WTC11 (cell line): ENCODE results near the gene HID1. TPM values are rescaled to one million over a fixed set of nuclear protein-coding genes. Genes with fewer than 3 reads are reported as not detected.

Experiments used
- ATAC-seq: fragments of 200-7000 bp; cut with Tn5 transposase; 2 replicates; pipeline ENCODE4 v1.10.0; 2021; ENCODE audit warnings: mild to moderate bottlenecking, moderate library complexity
- CTCF ChIA-PET: fragments of 300-600 bp; sonication (Branson Sonifier 250); formaldehyde crosslinking; loops from one replicate; lab custom pipeline; 2021; ENCODE audit warnings: antibody characterized with exemption; lab: Charles Lee
- POLR2A ChIA-PET: fragments of 350-600 bp; sonication (Branson Sonifier 250); formaldehyde crosslinking; loops from one replicate; lab custom pipeline; 2021; ENCODE audit warnings: antibody characterized with exemption; lab: Charles Lee
- DNase-seq: peaks from one replicate; pipeline ENCODE4 v3.0.0; 2021; ENCODE audit warnings: low spot score
- H3K27ac Mint-ChIP-seq: 2 replicates; pipeline ENCODE4 v1.8.0; 2021; ENCODE audit warnings: mixed read lengths
- H3K27me3 Mint-ChIP-seq: 2 replicates; pipeline ENCODE4 v1.8.0; 2021; ENCODE audit warnings: low read depth, mild to moderate bottlenecking, moderate library complexity, mixed read lengths
- H3K36me3 Mint-ChIP-seq: 2 replicates; pipeline ENCODE4 v1.8.0; 2021; ENCODE audit warnings: mixed read lengths
- H3K4me1 Mint-ChIP-seq: 2 replicates; pipeline ENCODE4 v1.8.0; 2022; ENCODE audit warnings: mixed read lengths
- H3K4me3 Mint-ChIP-seq: 2 replicates; pipeline ENCODE4 v1.8.0; 2021; ENCODE audit warnings: mild to moderate bottlenecking, moderate library complexity, mixed read lengths
- H3K9me3 Mint-ChIP-seq: 2 replicates; pipeline ENCODE4 v1.8.0; 2021; ENCODE audit warnings: mixed read lengths
- ARID4B ChIP-seq: sonication (generic); formaldehyde crosslinking; IDR thresholded peaks from 2 replicates; pipeline ENCODE4 v1.8.0; 2023; ENCODE audit warnings: missing genetic modification reagents, mild to moderate bottlenecking, borderline replicate concordance
- ERG ChIP-seq: fragments of 250-450 bp; sonication (Bioruptor Pico); IDR thresholded peaks from 2 replicates; pipeline ENCODE4 v1.8.0; 2021; ENCODE audit warnings: mild to moderate bottlenecking
- ESRRA ChIP-seq: sonication (generic); formaldehyde crosslinking; IDR thresholded peaks from 2 replicates; pipeline ENCODE4 v1.8.1; 2022; ENCODE audit warnings: mild to moderate bottlenecking, missing genetic modification reagents, borderline replicate concordance
- GABPB1 ChIP-seq: sonication (generic); formaldehyde crosslinking; IDR thresholded peaks from 2 replicates; pipeline ENCODE4 v1.8.1; 2023; ENCODE audit warnings: mild to moderate bottlenecking, missing genetic modification reagents
- NFATC4 ChIP-seq: fragments of 250-450 bp; sonication (Bioruptor Pico); IDR thresholded peaks from 2 replicates; pipeline ENCODE4 v1.9.0; 2021; ENCODE audit warnings: mild to moderate bottlenecking
- OVOL2 ChIP-seq: fragments of 250-450 bp; sonication (Bioruptor Pico); IDR thresholded peaks from 2 replicates; pipeline ENCODE4 v1.9.0; 2021; ENCODE audit warnings: mild to moderate bottlenecking, borderline replicate concordance
- PRRX2 ChIP-seq: fragments of 250-450 bp; sonication (Bioruptor Pico); IDR thresholded peaks from 2 replicates; pipeline ENCODE4 v1.8.0; 2021; ENCODE audit warnings: mild to moderate bottlenecking
- SOX15 ChIP-seq: fragments of 250-450 bp; sonication (Bioruptor Pico); IDR thresholded peaks from 2 replicates; pipeline ENCODE4 v1.9.0; 2021; ENCODE audit warnings: mild to moderate bottlenecking
- TEAD4 ChIP-seq: sonication (generic); formaldehyde crosslinking; IDR thresholded peaks from 2 replicates; pipeline ENCODE4 v1.8.0; 2022; ENCODE audit warnings: mild to moderate bottlenecking, missing genetic modification reagents
- ZMAT4 ChIP-seq: fragments of 250-450 bp; sonication (Bioruptor Pico); IDR thresholded peaks from 2 replicates; pipeline ENCODE4 v1.9.0; 2021; ENCODE audit warnings: mild to moderate bottlenecking
- ZNF121 ChIP-seq: sonication (generic); formaldehyde crosslinking; IDR thresholded peaks from 2 replicates; pipeline ENCODE4 v1.8.0; 2023; ENCODE audit warnings: missing genetic modification reagents
- ZNF219 ChIP-seq: sonication (generic); formaldehyde crosslinking; IDR thresholded peaks from 2 replicates; pipeline ENCODE4 v1.8.0; 2023; ENCODE audit warnings: missing genetic modification reagents, mild to moderate bottlenecking, borderline replicate concordance
- ZNF512 ChIP-seq: sonication (generic); formaldehyde crosslinking; IDR thresholded peaks from 2 replicates; pipeline ENCODE4 v1.8.1; 2022; ENCODE audit warnings: missing genetic modification reagents, borderline replicate concordance
- ZNF532 ChIP-seq: fragments of 250-450 bp; sonication (Bioruptor Pico); IDR thresholded peaks from 2 replicates; pipeline ENCODE4 v1.9.0; 2021; ENCODE audit warnings: mild to moderate bottlenecking, borderline replicate concordance
- total RNA-seq: library from RNA; stranded (reverse); gene quantifications from 3 replicates; pipeline ENCODE4 v1.2.3, GENCODE V29; 2021

HID1 gene
- total RNA-seq, 1 experiment from 2014 or later, result 16.7 TPM

GRCh38 chr17:74939534-74939933 is 33.0 kb downstream of the HID1 start:
- TF ChIP-seq GABPB1 (CRISPR knock-in tag), result no peak
- TF ChIP-seq SOX15 (CRISPR knock-in tag), result no peak
- no peak for TF ChIP-seq ZNF532 (CRISPR knock-in tag)
- TF ChIP-seq ZMAT4, result no peak
- TF ChIP-seq ZNF121 (CRISPR knock-in tag), result no peak
- no peak for TF ChIP-seq OVOL2 (CRISPR knock-in tag)
- TF ChIP-seq ARID4B (CRISPR knock-in tag), result no peak
- no peak for TF ChIP-seq TEAD4 (CRISPR knock-in tag)
- no peak for TF ChIP-seq ZNF512 (CRISPR knock-in tag)
- TF ChIP-seq NFATC4, result no peak
- TF ChIP-seq PRRX2, result no peak
- TF ChIP-seq ESRRA (CRISPR knock-in tag), result no peak
- TF ChIP-seq ZNF219 (CRISPR knock-in tag), result no peak
- no peak for TF ChIP-seq ERG
- TF ChIP-seq, all 79 proteins: peak for 0
- Mint-ChIP-seq H3K9me3 (no peaks in the 10 kb centered on the region), H3K4me1 (peaks cover 12% of the 10 kb centered on the region), H3K4me3 (no peak overlapping the region), H3K27ac (no peak overlapping the region), H3K36me3 (no peaks in the 10 kb centered on the region), H3K27me3 (peaks cover 57% of the 10 kb centered on the region)
- ChIA-PET POLR2A (no interaction called here), CTCF (interaction anchor here (0.8 to 3.8 kb wide), 6 partner anchors 16 to 74 kb away, joined by 3 to 24 read pairs (median 6); partner anchors contain the start of genes OTOP2 and USH1G)
- DNase-seq, result no peak
- ATAC-seq, result no peak
